ENCODE results near the gene BCAR3. TPM values are rescaled to one million over a fixed set of nuclear protein-coding genes. Genes with fewer than 3 reads are reported as not detected.

BCAR3 gene
- total RNA-seq, 1 donor from 2014 or later = 59.5 TPM

GRCh38 chr1:93607814-93608186 lies 73.8 kb downstream of the BCAR3 start:
- H3K27me3 Mint-ChIP-seq = no peaks in the 10 kb centered on the region
- H3K36me3 Mint-ChIP-seq (ENCODE audit: low read depth) = peaks cover 14% of the 10 kb centered on the region
- no peak for TF ChIP-seq CTCF (IDR thresholded peaks at IDR 0.05)
- peak; percentile 91 for ATAC-seq (ENCODE audit: low read depth)
- no peak for DNase-seq
- CTCF ChIA-PET = interaction anchor here (0.8 to 3.0 kb wide), 6 partner anchors 9 to 206 kb away, joined by 3 to 19 read pairs (median 4); no protein-coding TSS in a partner anchor
- H3K4me1 Mint-ChIP-seq = peaks cover 69% of the 10 kb centered on the region
- H3K27ac Mint-ChIP-seq = peak overlapping the region; percentile 87
- intact Hi-C loops (cut with micrococcal nuclease) = loop anchor here (1.0 to 2.0 kb wide), 6 partner anchors 9 to 427 kb away; partner anchors contain the start of genes CCDC18 and TMED5
- POLR2A ChIA-PET = interaction anchor here (0.9 to 1.8 kb wide), 8 partner anchors 9 to 238 kb away, joined by 3 to 6 read pairs (median 5); partner anchors contain the start of gene BCAR3
- no peaks in the 10 kb centered on the region for H3K9me3 Mint-ChIP-seq
- H3K4me3 Mint-ChIP-seq = peak overlapping the region; percentile 62

GRCh38 chr1:93605812-93606512 lies 75.7 kb downstream of the BCAR3 start:
- Mint-ChIP-seq H3K4me3 (no peak overlapping the region), H3K36me3 (ENCODE audit: low read depth) (peaks cover 14% of the 10 kb centered on the region), H3K27me3 (no peaks in the 10 kb centered on the region), H3K4me1 (peaks cover 52% of the 10 kb centered on the region), H3K27ac (peak overlapping the region; percentile 19), H3K9me3 (no peaks in the 10 kb centered on the region)
- no peak for TF ChIP-seq CTCF (IDR thresholded peaks at IDR 0.05)
- intact Hi-C loops (cut with micrococcal nuclease) = no loop called here
- DNase-seq (no peak), ATAC-seq (ENCODE audit: low read depth) (no peak)
- POLR2A ChIA-PET = no interaction called here
- CTCF ChIA-PET = interaction anchor here (3.0 kb wide), 1 partner anchor 207 kb away, joined by 19 read pairs; no protein-coding TSS in a partner anchor

GRCh38 chr1:93605026-93605568 lies 76.5 kb downstream of the BCAR3 start:
- no peak for TF ChIP-seq CTCF (IDR thresholded peaks at IDR 0.05)
- Mint-ChIP-seq H3K27me3 (no peaks in the 10 kb centered on the region), H3K9me3 (no peaks in the 10 kb centered on the region), H3K4me1 (peaks cover 46% of the 10 kb centered on the region), H3K27ac (no peak overlapping the region), H3K4me3 (no peak overlapping the region), H3K36me3 (ENCODE audit: low read depth) (peaks cover 14% of the 10 kb centered on the region)
- ATAC-seq (ENCODE audit: low read depth) (no peak), DNase-seq (no peak)
- ChIA-PET POLR2A (no interaction called here), CTCF (no interaction called here)
- intact Hi-C loops (cut with micrococcal nuclease) = no loop called here

DNA sequence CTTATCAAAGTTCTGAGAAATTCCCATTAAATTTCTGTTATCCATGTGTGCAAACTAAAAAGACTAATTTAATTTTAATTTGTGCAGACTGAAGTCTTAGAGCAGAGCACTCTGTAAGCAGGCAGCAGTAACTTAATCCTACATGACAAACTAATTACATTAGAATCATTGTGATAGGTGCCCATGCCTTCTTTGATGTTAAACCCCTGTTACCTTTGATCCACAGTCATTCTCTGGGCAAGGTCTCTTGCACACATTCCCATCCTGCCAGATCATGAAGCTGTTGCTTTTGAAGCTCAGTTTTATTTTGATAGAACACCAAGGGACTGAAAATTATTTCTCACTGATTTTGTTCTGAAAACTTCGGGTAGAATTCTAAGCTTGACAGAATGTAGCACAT lies 77.2 kb downstream of the BCAR3 start:
- no peak for ATAC-seq (ENCODE audit: low read depth)
- no peak for TF ChIP-seq CTCF (IDR thresholded peaks at IDR 0.05)

DNA sequence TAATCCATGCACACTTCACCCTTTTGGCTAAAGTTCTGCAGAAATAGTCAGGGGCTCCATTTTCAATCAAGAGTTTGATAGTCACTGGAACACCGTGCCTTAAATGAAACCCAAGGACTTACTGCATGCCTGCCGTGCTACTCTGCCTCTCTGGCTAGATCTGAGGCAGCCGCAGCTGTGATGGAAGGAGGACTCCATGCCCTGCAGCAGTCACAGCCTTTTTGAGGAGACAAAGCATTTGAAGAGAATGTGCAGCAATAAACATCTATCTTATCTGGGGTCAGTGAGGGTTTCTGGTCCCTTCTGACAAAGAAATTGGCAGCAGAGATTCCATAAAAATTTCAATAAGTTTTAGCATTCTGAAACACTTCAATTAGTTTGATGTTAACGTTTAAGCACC lies 78.0 kb downstream of the BCAR3 start:
- ATAC-seq (ENCODE audit: low read depth) (no peak), DNase-seq (no peak)
- no peak for TF ChIP-seq CTCF (IDR thresholded peaks at IDR 0.05)
- H3K4me3 Mint-ChIP-seq = no peak overlapping the region
- peaks cover 31% of the 10 kb centered on the region for H3K4me1 Mint-ChIP-seq
- ChIA-PET POLR2A (no interaction called here), CTCF (no interaction called here)
- peaks cover 12% of the 10 kb centered on the region for H3K36me3 Mint-ChIP-seq (ENCODE audit: low read depth)
- no peaks in the 10 kb centered on the region for H3K27me3 Mint-ChIP-seq
- intact Hi-C loops (cut with micrococcal nuclease) = no loop called here
- no peaks in the 10 kb centered on the region for H3K9me3 Mint-ChIP-seq
- H3K27ac Mint-ChIP-seq = no peak overlapping the region

More for the DNA sequence above, 77.2 kb downstream of the BCAR3 start:
- no peaks in the 10 kb centered on the region for H3K9me3 Mint-ChIP-seq
- H3K4me3 Mint-ChIP-seq = no peak overlapping the region
- CTCF ChIA-PET = no interaction called here
- DNase-seq = no peak
- peaks cover 12% of the 10 kb centered on the region for H3K36me3 Mint-ChIP-seq (ENCODE audit: low read depth)
- intact Hi-C loops (cut with micrococcal nuclease) = no loop called here
- H3K4me1 Mint-ChIP-seq = peaks cover 39% of the 10 kb centered on the region
- POLR2A ChIA-PET = no interaction called here
- no peak overlapping the region for H3K27ac Mint-ChIP-seq
- H3K27me3 Mint-ChIP-seq = no peaks in the 10 kb centered on the region

Measured in activated B cell treated with CpG ODN at 0.5 μM for 24 hours (primary cell).